OCI-LY3 (cell line): Measurements from ENCODE around the gene TMCC1.

Experiments used
- EZH2phosphoT487 ChIP-seq: fragments of 200-600 bp; shearing (Covaris generic); IDR thresholded peaks from 2 replicates; pipeline ENCODE4 v1.6.1; 2018; ENCODE audit warnings: antibody characterized with exemption, mixed run types, low read depth
- TF ChIP-seq, protein P1 (sequence below): fragments of 200-600, 300-600 bp; sonication (generic); IDR thresholded peaks from 2 replicates; pipeline ENCODE4 v1.5.1; 2014; ENCODE audit warnings: antibody characterized with exemption, low read length, low read depth

- TF ChIP-seq, protein P1, sequence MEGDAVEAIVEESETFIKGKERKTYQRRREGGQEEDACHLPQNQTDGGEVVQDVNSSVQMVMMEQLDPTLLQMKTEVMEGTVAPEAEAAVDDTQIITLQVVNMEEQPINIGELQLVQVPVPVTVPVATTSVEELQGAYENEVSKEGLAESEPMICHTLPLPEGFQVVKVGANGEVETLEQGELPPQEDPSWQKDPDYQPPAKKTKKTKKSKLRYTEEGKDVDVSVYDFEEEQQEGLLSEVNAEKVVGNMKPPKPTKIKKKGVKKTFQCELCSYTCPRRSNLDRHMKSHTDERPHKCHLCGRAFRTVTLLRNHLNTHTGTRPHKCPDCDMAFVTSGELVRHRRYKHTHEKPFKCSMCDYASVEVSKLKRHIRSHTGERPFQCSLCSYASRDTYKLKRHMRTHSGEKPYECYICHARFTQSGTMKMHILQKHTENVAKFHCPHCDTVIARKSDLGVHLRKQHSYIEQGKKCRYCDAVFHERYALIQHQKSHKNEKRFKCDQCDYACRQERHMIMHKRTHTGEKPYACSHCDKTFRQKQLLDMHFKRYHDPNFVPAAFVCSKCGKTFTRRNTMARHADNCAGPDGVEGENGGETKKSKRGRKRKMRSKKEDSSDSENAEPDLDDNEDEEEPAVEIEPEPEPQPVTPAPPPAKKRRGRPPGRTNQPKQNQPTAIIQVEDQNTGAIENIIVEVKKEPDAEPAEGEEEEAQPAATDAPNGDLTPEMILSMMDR = no peak
- no peak for TF ChIP-seq EZH2phosphoT487
Measured at GRCh38 chr3:129775870-129776269, 117.6 kb downstream of the TMCC1 start.
